Lung (tissue), 12 donors: Measurements from ENCODE around the gene CCDC107. TPM values are rescaled to one million over a fixed set of nuclear protein-coding genes. Genes with fewer than 3 reads are reported as not detected.

Experiments
- ATAC-seq: fragments of 200-7000 bp; cut with Tn5 transposase; one replicate; pipeline ENCODE4 v1.9.1; 2020; ENCODE audit warnings: moderate number of reproducible peaks; ENCODE audit not compliant: insufficient read depth, low FRiP score
- DNase-seq, 3 donors: peaks; one replicate each; pipeline ENCODE4 v3.0.0-alpha.2; 2013 to 2017
- H3K27ac ChIP-seq, 2 donors: one replicate each; pipeline ENCODE4 v1.5.1; 2013; ENCODE audit warnings: mild to moderate bottlenecking in 2 of 2, moderate library complexity in 2 of 2, control low read depth in 1 of 2, inconsistent platforms in 1 of 2, low read depth in 1 of 2, low read length in 1 of 2
- H3K27me3 ChIP-seq, 3 donors: one replicate each; pipeline ENCODE4 v1.5.1; 2013; ENCODE audit warnings: low read length in 2 of 3; ENCODE audit not compliant: control insufficient read depth in 3 of 3, insufficient read depth in 3 of 3
- H3K36me3 ChIP-seq, 4 donors: one replicate each; pipeline ENCODE4 v1.5.1; 2013; ENCODE audit warnings: low read length in 4 of 4, mild to moderate bottlenecking in 1 of 4, moderate library complexity in 1 of 4; ENCODE audit not compliant: control insufficient read depth in 4 of 4, insufficient read depth in 4 of 4
- H3K4me1 ChIP-seq, 5 donors: one replicate each; pipeline ENCODE4 v1.5.1; 2013; ENCODE audit warnings: low read length in 5 of 5, mild to moderate bottlenecking in 2 of 5, moderate library complexity in 1 of 5; ENCODE audit not compliant: control insufficient read depth in 5 of 5, insufficient read depth in 5 of 5
- H3K4me3 ChIP-seq: one replicate; pipeline ENCODE4 v1.5.1; 2013; ENCODE audit warnings: mild to moderate bottlenecking, control low read depth, moderate library complexity
- H3K9ac ChIP-seq, 2 donors: one replicate each; pipeline ENCODE4 v1.5.1; 2013; ENCODE audit warnings: low read length in 2 of 2, control low read depth in 1 of 2; ENCODE audit not compliant: insufficient read depth in 1 of 2
- H3K9me3 ChIP-seq, 4 donors: one replicate each; pipeline ENCODE4 v1.5.1; 2013; ENCODE audit warnings: low read length in 3 of 4, mild to moderate bottlenecking in 1 of 4, moderate library complexity in 1 of 4; ENCODE audit not compliant: control insufficient read depth in 4 of 4, insufficient read depth in 3 of 4
- CTCF ChIP-seq: IDR thresholded peaks from 2 replicates; pipeline ENCODE4 v1.5.1; 2012; ENCODE audit warnings: mild to moderate bottlenecking; ENCODE audit errors: control extremely low read depth, extremely low read depth
- WGBS, 2 donors: extraction: QIAGEN DNeasy Blood & Tissue Kit; methylation state at CpG; one replicate each; pipeline ENCODE4 v1.1.7; 2013; 5-methylcytosine and 5-hydroxymethylcytosine counted together
- polyA plus RNA-seq, 2 donors: library from polyadenylated mRNA; stranded (reverse); fragments of 200-250 nt; gene quantifications; one replicate each; pipeline ENCODE4 v1.2.1, GENCODE V29; 2013
- total RNA-seq, 2 donors: library from RNA; depleted of rRNA in 1 of 2; stranded (reverse); fragments of >200 nt in 1 of 2; gene quantifications; one replicate each; pipeline ENCODE4 v1.2.1, GENCODE V29; 2014 to 2021
- donor health status: control.
- donor health status: control.
- donor health status: Bipolar disorder and iron deficiency.
- donor health status: healthy.
- donor health status: DM: yes; HTN: yes; CAD: no.

CCDC107 gene
- total and polyA plus RNA-seq, 4 donors = 9.9 to 53.9 (median 31.0) TPM

DNA sequence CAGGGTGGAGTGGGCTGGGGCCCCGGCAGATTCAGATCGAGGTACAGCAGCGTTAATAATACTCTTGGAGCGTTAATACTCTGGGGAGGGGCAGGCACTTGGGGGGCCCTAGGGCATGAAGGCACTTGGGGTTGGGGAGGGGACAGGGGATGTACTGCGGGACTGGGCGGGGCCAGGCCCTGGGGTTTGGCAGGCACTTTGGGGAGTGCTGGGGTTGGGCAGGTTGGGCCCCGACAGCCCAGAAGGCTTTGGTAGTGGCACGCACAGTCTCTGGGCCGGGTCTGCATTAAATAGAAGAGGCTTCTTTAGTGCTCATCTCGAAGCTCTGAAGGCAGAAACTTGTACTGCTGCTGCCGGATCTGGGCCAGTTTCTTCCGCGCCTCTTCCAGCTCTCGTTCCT is 39.4 kb downstream of the CCDC107 start:
- Histone ChIP-seq H3K4me1 (peaks cover 0 to 2% (median 0%) of the 10 kb centered on the region in 5 donors), H3K27ac (peak overlapping the region in 1 of 2 donors; percentile 58), H3K27me3 (no peaks in the 10 kb centered on the region), H3K4me3 (no peak overlapping the region), H3K36me3 (peaks cover 37 to 53% (median 49%) of the 10 kb centered on the region in 4 donors), H3K9me3 (no peaks in the 10 kb centered on the region), H3K9ac (no peak overlapping the region)
- DNase-seq = no peak
- no peak for TF ChIP-seq CTCF
- WGBS, 2 donors = 83 to 93% methylated on average over 14 of the region's 14 CpGs
- no peak for ATAC-seq

DNA sequence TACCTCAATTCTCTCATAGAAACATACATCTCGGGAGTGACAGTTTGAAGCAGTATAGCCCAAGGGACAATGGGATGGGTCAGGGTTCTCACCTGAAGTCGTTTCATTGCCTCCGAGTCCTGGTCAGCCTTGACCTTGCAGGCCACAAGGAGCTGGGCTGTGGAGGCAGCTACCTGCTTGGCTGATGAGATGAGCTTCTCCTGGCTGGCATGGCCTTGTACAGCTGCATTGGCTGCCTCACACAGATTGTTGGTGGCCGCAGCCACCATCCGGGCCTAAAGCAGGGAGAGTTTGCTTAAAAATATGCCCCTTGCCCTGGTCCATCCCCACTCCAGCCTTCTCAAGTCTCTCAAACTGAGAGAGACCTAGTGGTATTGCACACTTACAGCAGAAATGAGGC is 40.1 kb downstream of the CCDC107 start:
- peaks cover 0 to 2% (median 0%) of the 10 kb centered on the region in 5 donors for H3K4me1 ChIP-seq
- H3K27ac ChIP-seq = peak overlapping the region in 1 of 2 donors; percentile 55
- H3K9me3 ChIP-seq = no peaks in the 10 kb centered on the region
- DNase-seq (no peak), ATAC-seq (no peak)
- WGBS, 2 donors = 94 to 96% methylated on average over 5 of the region's 5 CpGs
- H3K4me3 ChIP-seq = no peak overlapping the region
- no peaks in the 10 kb centered on the region for H3K27me3 ChIP-seq
- no peak for TF ChIP-seq CTCF
- peaks cover 37 to 60% (median 54%) of the 10 kb centered on the region in 4 donors for H3K36me3 ChIP-seq
- H3K9ac ChIP-seq = no peak overlapping the region

GRCh38 chr9:35700031-35700430 is 41.9 kb downstream of the CCDC107 start:
- no peak for TF ChIP-seq CTCF
- peaks cover 41 to 74% (median 71%) of the 10 kb centered on the region in 4 donors for H3K36me3 ChIP-seq
- 91 to 92% methylated on average over 11 of the region's 11 CpGs for WGBS, 2 donors
- H3K9me3 ChIP-seq = no peaks in the 10 kb centered on the region
- H3K4me3 ChIP-seq = no peak overlapping the region
- DNase-seq (no peak), ATAC-seq (no peak)
- peaks cover 0 to 2% (median 0%) of the 10 kb centered on the region in 5 donors for H3K4me1 ChIP-seq
- H3K9ac ChIP-seq = no peak overlapping the region
- H3K27me3 ChIP-seq = no peaks in the 10 kb centered on the region
- no peak overlapping the region for H3K27ac ChIP-seq

GRCh38 chr9:35700942-35701341 is 42.9 kb downstream of the CCDC107 start:
- H3K27ac ChIP-seq = no peak overlapping the region
- H3K27me3 ChIP-seq = no peaks in the 10 kb centered on the region
- peaks cover 0 to 2% (median 0%) of the 10 kb centered on the region in 5 donors for H3K4me1 ChIP-seq
- H3K36me3 ChIP-seq = peaks cover 42 to 82% (median 76%) of the 10 kb centered on the region in 4 donors
- H3K9ac ChIP-seq = no peak overlapping the region
- TF ChIP-seq CTCF = no peak
- H3K9me3 ChIP-seq = no peaks in the 10 kb centered on the region
- DNase-seq = no peak
- no peak overlapping the region for H3K4me3 ChIP-seq
- ATAC-seq = no peak
